K562 (cell line): ENCODE data around the gene RFC2.

Experiments used
- ARID1B ChIP-seq: fragments of 450-650 bp; IDR thresholded peaks from 2 replicates; pipeline ENCODE4 v1.6.1; 2016; ENCODE audit warnings: antibody characterized with exemption, mild to moderate bottlenecking, inconsistent platforms
- EHMT2 ChIP-seq: fragments of 450-650 bp; IDR thresholded peaks from 2 replicates; pipeline ENCODE4 v1.6.1; 2018; ENCODE audit warnings: antibody characterized with exemption
- ERF ChIP-seq: fragments of 450-650 bp; formaldehyde crosslinking; IDR thresholded peaks from 2 replicates; pipeline ENCODE4 v1.4.0; 2020; ENCODE audit warnings: mild to moderate bottlenecking, mixed read lengths
- FOSL1 ChIP-seq: fragments of 200-800 bp; sonication (Bioruptor generic); conservative IDR thresholded peaks from 2 replicates; pipeline ENCODE4 v1.6.1; 2016; ENCODE audit warnings: missing genetic modification characterization, missing compliant biosample characterization
- YY1 ChIP-seq, 3 experiments: IDR thresholded peaks; 2 replicates each; pipeline ENCODE4 v1.6.1; 2011; ENCODE audit warnings: low read length in 2 of 3, mild to moderate bottlenecking in 2 of 3, moderate library complexity in 2 of 3, borderline replicate concordance in 1 of 3, control low read depth in 1 of 3, low read depth in 1 of 3; ENCODE audit not compliant: insufficient read depth in 3 of 3, insufficient replicate concordance in 2 of 3, control insufficient read depth in 1 of 3, insufficient read length in 1 of 3; ENCODE audit errors: extremely low read depth in 1 of 3
- ZBTB7A ChIP-seq: IDR thresholded peaks from 2 replicates; pipeline ENCODE4 v1.6.1; 2011; ENCODE audit warnings: low read depth, mild to moderate bottlenecking, low read length, moderate library complexity, borderline replicate concordance; ENCODE audit not compliant: control insufficient read depth
- TF ChIP-seq, protein P1 (sequence below), 3 experiments: IDR thresholded peaks in 2 of 3; conservative IDR thresholded peaks in 1 of 3; 2 replicates each; pipeline ENCODE4 v1.5.1; 2011 to 2012; ENCODE audit warnings: low read length in 3 of 3, mild to moderate bottlenecking in 3 of 3, control low read depth in 2 of 3, improper control_type of control experiment in 1 of 3, inconsistent platforms in 1 of 3, low read depth in 1 of 3, mixed read lengths in 1 of 3, moderate library complexity in 1 of 3; ENCODE audit not compliant: insufficient read depth in 2 of 3
- TF ChIP-seq, protein P2 (sequence below): sonication (generic); formaldehyde crosslinking; IDR thresholded peaks from 2 replicates; pipeline ENCODE4 v1.9.0; 2022; ENCODE audit warnings: mild to moderate bottlenecking, missing genetic modification reagents

GRCh38 chr7:74194686-74195085, 59.5 kb downstream of the RFC2 start:
- TF ChIP-seq ERF (CRISPR knock-in tag) (no peak), YY1 (IDR thresholded peaks at IDR 0.05; ENCODE audit: borderline replicate concordance in 1 of 3, control insufficient read depth in 1 of 3, extremely low read depth in 1 of 3, insufficient read depth in 3 of 3, insufficient read length in 1 of 3, insufficient replicate concordance in 2 of 3, low read depth in 1 of 3, low read length in 2 of 3) (no peak), ARID1B (no peak), EHMT2 (no peak), FOSL1 (no peak), ZBTB7A (no peak)
- TF ChIP-seq, protein P1, sequence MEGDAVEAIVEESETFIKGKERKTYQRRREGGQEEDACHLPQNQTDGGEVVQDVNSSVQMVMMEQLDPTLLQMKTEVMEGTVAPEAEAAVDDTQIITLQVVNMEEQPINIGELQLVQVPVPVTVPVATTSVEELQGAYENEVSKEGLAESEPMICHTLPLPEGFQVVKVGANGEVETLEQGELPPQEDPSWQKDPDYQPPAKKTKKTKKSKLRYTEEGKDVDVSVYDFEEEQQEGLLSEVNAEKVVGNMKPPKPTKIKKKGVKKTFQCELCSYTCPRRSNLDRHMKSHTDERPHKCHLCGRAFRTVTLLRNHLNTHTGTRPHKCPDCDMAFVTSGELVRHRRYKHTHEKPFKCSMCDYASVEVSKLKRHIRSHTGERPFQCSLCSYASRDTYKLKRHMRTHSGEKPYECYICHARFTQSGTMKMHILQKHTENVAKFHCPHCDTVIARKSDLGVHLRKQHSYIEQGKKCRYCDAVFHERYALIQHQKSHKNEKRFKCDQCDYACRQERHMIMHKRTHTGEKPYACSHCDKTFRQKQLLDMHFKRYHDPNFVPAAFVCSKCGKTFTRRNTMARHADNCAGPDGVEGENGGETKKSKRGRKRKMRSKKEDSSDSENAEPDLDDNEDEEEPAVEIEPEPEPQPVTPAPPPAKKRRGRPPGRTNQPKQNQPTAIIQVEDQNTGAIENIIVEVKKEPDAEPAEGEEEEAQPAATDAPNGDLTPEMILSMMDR (IDR thresholded peaks at IDR 0.05 in 2 of 3, conservative IDR thresholded peaks at IDR 0.05 in 1 of 3; ENCODE audit: insufficient read depth in 2 of 3, low read depth in 1 of 3, low read length in 3 of 3): no peak
- TF ChIP-seq, protein P2, sequence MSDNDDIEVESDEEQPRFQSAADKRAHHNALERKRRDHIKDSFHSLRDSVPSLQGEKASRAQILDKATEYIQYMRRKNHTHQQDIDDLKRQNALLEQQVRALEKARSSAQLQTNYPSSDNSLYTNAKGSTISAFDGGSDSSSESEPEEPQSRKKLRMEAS (CRISPR knock-in tag): no peak
